Prostate gland (tissue), 2 donors: Measurements from ENCODE around the gene CHCHD6. TPM values are rescaled to one million over a fixed set of nuclear protein-coding genes. Genes with fewer than 3 reads are reported as not detected.

ENCODE experiments used
- DNase-seq: peaks from one replicate; pipeline ENCODE4 v3.0.0-alpha.2; 2019; ENCODE audit warnings: low spot score
- H3K27ac ChIP-seq, 2 donors: fragments of 200-600 bp; sonication (generic); 2 replicates each; pipeline ENCODE4 v1.5.1; 2017 to 2019
- H3K27me3 ChIP-seq: fragments of 200-600 bp; sonication (generic); replicated peaks from 2 replicates; pipeline ENCODE4 v1.5.1; 2019; ENCODE audit not compliant: insufficient read depth
- H3K36me3 ChIP-seq, 2 donors: fragments of 200-600 bp; sonication (generic); 1 replicate in 1 of 2; 2 replicates in 1 of 2; pipeline versions ENCODE4 v1.5.1 to v1.8.1; 2017 to 2019
- H3K4me1 ChIP-seq: fragments of 200-600 bp; sonication (generic); replicated peaks from 2 replicates; pipeline ENCODE4 v1.5.1; 2019
- H3K4me3 ChIP-seq, 2 donors: fragments of 200-600 bp; sonication (generic); 2 replicates each; pipeline ENCODE4 v1.5.1; 2017 to 2019
- H3K9me3 ChIP-seq: fragments of 200-600 bp; sonication (generic); 2 replicates; pipeline ENCODE4 v1.5.1; 2017
- POLR2A ChIP-seq: fragments of 450-650 bp; IDR thresholded peaks from one replicate; pipeline ENCODE4 v1.6.1; 2016; ENCODE audit warnings: antibody characterized with exemption, mild to moderate bottlenecking
- POLR2AphosphoS5 ChIP-seq: sonication (generic); formaldehyde crosslinking; IDR thresholded peaks from one replicate; pipeline ENCODE4 v1.6.1; 2017; ENCODE audit warnings: antibody characterized with exemption
- WGBS: methylation state at CpG from one replicate; pipeline ENCODE4 v1.1.5; 2018; 5-methylcytosine and 5-hydroxymethylcytosine counted together
- intact Hi-C: fragments of 100-400 bp; cut with DNase I; formaldehyde crosslinking; loops from one replicate; pipeline ENCODE4 v1.14.2; 2022
- total RNA-seq, 2 donors: library from RNA; depleted of rRNA; stranded (reverse); fragments of >200 nt; gene quantifications; one replicate each; pipeline ENCODE4 v1.1.0, GENCODE V29; 2016
- TF ChIP-seq, protein P1 (sequence below), 4 experiments: fragments of 200-600 bp in 2 of 4; fragments of 450-650 bp in 2 of 4; sonication (generic) in 2 of 4; IDR thresholded peaks; 1 replicate in 3 of 4; 2 replicates in 1 of 4; pipeline ENCODE4 v1.5.1; 2016 to 2019; ENCODE audit warnings: antibody characterized with exemption in 4 of 4, mild to moderate bottlenecking in 2 of 4, moderate library complexity in 2 of 4

The CHCHD6 gene
- total RNA-seq, 2 donors from 2014 or later, result 13.9 to 34.4 TPM

DNA sequence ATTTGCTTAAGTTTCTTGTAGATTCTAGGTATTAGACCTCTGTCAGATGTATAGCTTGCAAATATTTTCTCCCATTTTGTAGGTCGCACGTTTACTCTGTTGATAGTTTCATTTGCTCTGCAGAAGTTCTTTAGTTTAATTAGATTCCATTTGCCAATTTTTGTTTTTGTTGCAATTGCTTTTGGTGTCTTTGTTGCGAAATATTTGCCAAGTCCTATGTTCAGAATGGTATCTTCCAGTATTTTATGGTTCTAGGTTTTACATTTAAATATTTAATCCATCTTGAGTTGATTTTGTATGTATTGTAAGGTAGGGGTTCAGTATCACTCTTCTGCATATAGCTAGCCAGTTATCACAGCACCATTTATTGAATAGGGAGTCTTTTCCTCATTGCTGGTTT is 64.9 kb downstream of the CHCHD6 start:
- intact Hi-C loops, result no loop called here
- TF ChIP-seq POLR2A, result no peak
- TF ChIP-seq, protein P1, sequence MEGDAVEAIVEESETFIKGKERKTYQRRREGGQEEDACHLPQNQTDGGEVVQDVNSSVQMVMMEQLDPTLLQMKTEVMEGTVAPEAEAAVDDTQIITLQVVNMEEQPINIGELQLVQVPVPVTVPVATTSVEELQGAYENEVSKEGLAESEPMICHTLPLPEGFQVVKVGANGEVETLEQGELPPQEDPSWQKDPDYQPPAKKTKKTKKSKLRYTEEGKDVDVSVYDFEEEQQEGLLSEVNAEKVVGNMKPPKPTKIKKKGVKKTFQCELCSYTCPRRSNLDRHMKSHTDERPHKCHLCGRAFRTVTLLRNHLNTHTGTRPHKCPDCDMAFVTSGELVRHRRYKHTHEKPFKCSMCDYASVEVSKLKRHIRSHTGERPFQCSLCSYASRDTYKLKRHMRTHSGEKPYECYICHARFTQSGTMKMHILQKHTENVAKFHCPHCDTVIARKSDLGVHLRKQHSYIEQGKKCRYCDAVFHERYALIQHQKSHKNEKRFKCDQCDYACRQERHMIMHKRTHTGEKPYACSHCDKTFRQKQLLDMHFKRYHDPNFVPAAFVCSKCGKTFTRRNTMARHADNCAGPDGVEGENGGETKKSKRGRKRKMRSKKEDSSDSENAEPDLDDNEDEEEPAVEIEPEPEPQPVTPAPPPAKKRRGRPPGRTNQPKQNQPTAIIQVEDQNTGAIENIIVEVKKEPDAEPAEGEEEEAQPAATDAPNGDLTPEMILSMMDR (IDR thresholded peaks at IDR 0.05), result no peak
- no peak for TF ChIP-seq POLR2AphosphoS5
- Histone ChIP-seq H3K27me3 (no peaks in the 10 kb centered on the region), H3K27ac (no peak overlapping the region), H3K9me3 (no peaks in the 10 kb centered on the region), H3K4me1 (no peaks in the 10 kb centered on the region), H3K4me3 (no peak overlapping the region), H3K36me3 (no peaks in the 10 kb centered on the region)
- 93% methylated on average over 3 of the region's 3 CpGs for WGBS
- no peak for DNase-seq

DNA sequence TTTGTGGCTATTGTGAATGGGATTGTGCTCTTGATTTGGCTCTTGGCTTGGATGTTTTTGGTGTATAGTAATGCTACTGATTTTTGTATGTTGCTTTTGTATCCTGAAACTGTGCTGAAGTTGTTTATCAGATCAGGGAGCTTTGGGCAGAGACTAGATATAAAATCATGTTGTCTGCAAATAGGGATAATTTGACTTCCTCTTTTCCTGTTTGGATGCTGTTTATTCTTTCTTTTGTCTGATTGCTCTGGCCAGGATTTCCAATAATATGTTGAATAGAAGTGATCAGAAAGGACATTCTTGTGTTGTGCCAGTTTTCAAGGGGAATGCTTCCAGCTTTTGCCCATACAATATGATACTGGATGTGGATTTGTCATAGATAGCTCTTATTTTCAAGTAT is 66.1 kb downstream of the CHCHD6 start:
- Histone ChIP-seq H3K4me3 (no peak overlapping the region), H3K4me1 (no peaks in the 10 kb centered on the region), H3K27ac (no peak overlapping the region), H3K9me3 (no peaks in the 10 kb centered on the region), H3K27me3 (no peaks in the 10 kb centered on the region), H3K36me3 (no peaks in the 10 kb centered on the region)
- no peak for DNase-seq
- intact Hi-C loops, result no loop called here
- TF ChIP-seq POLR2A, result no peak
- TF ChIP-seq, protein P1 (IDR thresholded peaks at IDR 0.05), result no peak
- TF ChIP-seq POLR2AphosphoS5, result no peak

GRCh38 chr3:126773167-126773566 is 69.1 kb downstream of the CHCHD6 start:
- no peak overlapping the region for H3K27ac ChIP-seq
- no peaks in the 10 kb centered on the region for H3K4me1 ChIP-seq
- no peak overlapping the region for H3K4me3 ChIP-seq
- 45% methylated on average over 5 of the region's 5 CpGs for WGBS
- no peaks in the 10 kb centered on the region for H3K27me3 ChIP-seq
- TF ChIP-seq POLR2A (no peak), POLR2AphosphoS5 (no peak)
- TF ChIP-seq, protein P1 (IDR thresholded peaks at IDR 0.05), result no peak
- intact Hi-C loops, result no loop called here
- H3K9me3 ChIP-seq, result no peaks in the 10 kb centered on the region
- no peak for DNase-seq
- no peaks in the 10 kb centered on the region for H3K36me3 ChIP-seq

DNA sequence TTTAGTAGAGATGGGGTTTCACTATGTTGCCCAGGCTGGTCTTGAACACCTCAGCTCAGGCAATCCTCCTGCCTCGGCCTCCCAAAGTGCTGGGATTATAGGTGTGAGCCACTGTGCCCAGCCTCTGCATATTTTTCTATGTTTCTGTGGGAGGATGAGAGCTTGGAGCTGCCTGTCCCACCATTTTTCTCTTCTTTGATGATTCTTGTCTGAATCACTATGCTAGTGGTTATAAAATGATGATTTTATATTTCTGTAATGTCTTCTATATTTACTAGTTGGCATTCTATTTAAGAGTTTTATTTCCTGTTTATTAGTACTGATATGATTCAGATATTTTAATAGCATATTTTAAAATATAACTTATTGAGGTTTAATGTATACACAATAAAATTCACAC is 69.7 kb downstream of the CHCHD6 start:
- DNase-seq, result no peak
- intact Hi-C loops, result no loop called here
- TF ChIP-seq, protein P1 (IDR thresholded peaks at IDR 0.05), result no peak
- TF ChIP-seq POLR2AphosphoS5, result no peak
- no peak for TF ChIP-seq POLR2A
- H3K27me3 ChIP-seq, result no peaks in the 10 kb centered on the region
- no peak overlapping the region for H3K27ac ChIP-seq
- no peak overlapping the region for H3K4me3 ChIP-seq
- no peaks in the 10 kb centered on the region for H3K9me3 ChIP-seq
- no peaks in the 10 kb centered on the region for H3K36me3 ChIP-seq
- H3K4me1 ChIP-seq, result no peaks in the 10 kb centered on the region
- 100% methylated on average over 1 of the region's 1 CpG for WGBS

GRCh38 chr3:126777366-126777765 is 73.3 kb downstream of the CHCHD6 start:
- no peak for DNase-seq
- no peaks in the 10 kb centered on the region for H3K4me1 ChIP-seq
- intact Hi-C loops, result no loop called here
- WGBS, result 81% methylated on average over 3 of the region's 3 CpGs
- no peaks in the 10 kb centered on the region for H3K36me3 ChIP-seq
- H3K9me3 ChIP-seq, result no peaks in the 10 kb centered on the region
- H3K27ac ChIP-seq, result no peak overlapping the region
- H3K27me3 ChIP-seq, result no peaks in the 10 kb centered on the region
- H3K4me3 ChIP-seq, result no peak overlapping the region
- TF ChIP-seq POLR2AphosphoS5, result no peak
- TF ChIP-seq, protein P1 (IDR thresholded peaks at IDR 0.05), result no peak
- TF ChIP-seq POLR2A, result no peak
